Measurements from ENCODE around the gene MMP10. TPM values are rescaled to one million over a fixed set of nuclear protein-coding genes. Genes with fewer than 3 reads are reported as not detected.

MMP10 gene
- total and polyA plus RNA-seq, 2 of the 8 experiments (the other 6 are each of a cell fraction or from before 2014, with no cell fraction given), result 0.03 to 0.17 TPM

DNA sequence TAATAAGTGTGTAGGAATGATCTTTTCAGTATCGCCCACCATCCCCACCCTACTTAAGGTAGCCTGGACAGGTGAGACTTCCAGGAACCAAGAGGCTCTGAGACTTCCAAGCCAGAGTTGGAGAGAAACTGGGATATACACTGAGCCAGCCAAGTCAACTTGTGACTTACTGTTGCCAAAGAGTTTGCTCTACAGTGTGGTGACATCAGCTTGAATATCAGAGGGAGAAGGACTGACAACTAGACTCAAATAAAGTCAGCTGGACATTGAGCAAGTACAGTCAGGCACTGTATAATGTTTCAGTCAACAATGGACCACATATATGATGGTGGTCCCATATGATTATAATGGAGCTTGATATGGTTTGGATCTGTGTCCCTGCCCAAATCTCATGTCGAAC is 1.2 kb upstream of the MMP10 start:
- no peaks in the 10 kb centered on the region for H3K79me2 ChIP-seq (ENCODE audit: control insufficient read depth in 1 of 2, insufficient read depth in 2 of 2, low read length in 2 of 2)
- H2BK15ac ChIP-seq (ENCODE audit: low read length), result no peak overlapping the region; the same call in 1 of the 2 replicates
- H3K79me1 ChIP-seq (ENCODE audit: low read depth, low read length), result no peaks in the 10 kb centered on the region
- no peak overlapping the region for H2AFZ ChIP-seq (ENCODE audit: low read length)
- no peak overlapping the region for H3K23ac ChIP-seq (ENCODE audit: insufficient read length)
- WGBS, 2 experiments (ENCODE audit: extremely low coverage in 1 of 2, insufficient coverage in 1 of 2, insufficient read length in 1 of 2, insufficient replicate concordance in 2 of 2, low coverage in 1 of 2, low lambda C conversion rate in 2 of 2, missing lambda C conversion rate in 1 of 2), result 84% methylated on average over 2 of the region's 2 CpGs; no CpG with 5 or more reads in 1 of the 2 experiments
- H3K4me2 ChIP-seq (ENCODE audit: insufficient read depth in 1 of 2, low read depth in 2 of 2, low read length in 2 of 2), result no peak overlapping the region
- ChIA-PET CTCF (ENCODE audit: partially characterized antibody) (interaction anchor here (1.1 to 7.0 kb wide), 11 partner anchors 9 to 254 kb away, joined by 3 to 57 read pairs (median 7); partner anchors contain the start of gene MMP1), POLR2A (ENCODE audit: partially characterized antibody) (no interaction called here)
- H3K14ac ChIP-seq (ENCODE audit: insufficient read length), result no peak overlapping the region
- no peak overlapping the region for H3K4ac ChIP-seq (replicated peaks; ENCODE audit: insufficient read length, low read depth, low read length)
- no peaks in the 10 kb centered on the region for H3K36me3 ChIP-seq (ENCODE audit: control insufficient read depth in 2 of 4, insufficient read depth in 4 of 4, low read length in 3 of 4)
- H3K9me3 ChIP-seq (ENCODE audit: insufficient read depth in 2 of 2, low read depth in 1 of 2, low read length in 1 of 2), result no peaks in the 10 kb centered on the region
- H2BK120ac ChIP-seq (replicated peaks; ENCODE audit: low read depth, low read length), result no peak overlapping the region
- no peak overlapping the region for H4K5ac ChIP-seq (ENCODE audit: insufficient read length, low read depth, low read length)
- H2BK20ac ChIP-seq (ENCODE audit: low read length), result no peak overlapping the region
- DNase-seq (ENCODE audit: low read depth in 1 of 2, low spot score in 2 of 2) (no peak), FAIRE-seq (no peak)
- no peak overlapping the region for H2BK5ac ChIP-seq (ENCODE audit: low read depth, low read length)
- no peak overlapping the region for H3K56ac ChIP-seq (replicated peaks; ENCODE audit: insufficient read length, low read depth, low read length)
- no peaks in the 10 kb centered on the region for H3K23me2 ChIP-seq (ENCODE audit: low read depth, low read length)
- H3K4me1 ChIP-seq (replicated peaks in 1 of 4; ENCODE audit: control insufficient read depth in 3 of 4, insufficient read depth in 4 of 4, low read length in 3 of 4), result peaks cover 0 to 3% (median under 1%) of the 10 kb centered on the region in 4 experiments; a peak in 2 of 7 replicates
- H3K9ac ChIP-seq (replicated peaks in 1 of 4; ENCODE audit: extremely low read depth in 1 of 4, low read depth in 3 of 4, low read length in 3 of 4), result no peak overlapping the region
- no peaks in the 10 kb centered on the region for H4K20me1 ChIP-seq (replicated peaks in 1 of 2; ENCODE audit: control insufficient read depth in 1 of 2, insufficient read depth in 2 of 2, low read length in 2 of 2)
- no peak overlapping the region for H4K91ac ChIP-seq (replicated peaks; ENCODE audit: insufficient read length, low read length)
- H3K4me3 ChIP-seq (ENCODE audit: extremely low read depth in 1 of 4, insufficient read depth in 2 of 4, low read depth in 3 of 4, low read length in 4 of 4), result no peak overlapping the region
- no peak overlapping the region for H4K8ac ChIP-seq (ENCODE audit: extremely low read depth, insufficient read depth, low read length)
- no peak overlapping the region for H2AK5ac ChIP-seq (ENCODE audit: low read depth, low read length)
- H2BK12ac ChIP-seq (ENCODE audit: low read depth, low read length), result no peak overlapping the region; the same call in 1 of the 2 replicates
- TF ChIP-seq POU5F1 (IDR thresholded peaks at IDR 0.05; ENCODE audit: low read depth, low read length) (no peak), CHD1 (IDR thresholded peaks at IDR 0.05; ENCODE audit: low read depth, low read length) (no peak), YY1 (IDR thresholded peaks at IDR 0.05; ENCODE audit: low read depth, low read length) (no peak), POLR2AphosphoS5 (IDR thresholded peaks at IDR 0.05; ENCODE audit: low read depth, low read length) (no peak), CTBP2 (IDR thresholded peaks at IDR 0.05; ENCODE audit: borderline replicate concordance, insufficient read depth, insufficient read length, low read length) (no peak), SIRT6 (IDR thresholded peaks at IDR 0.05; ENCODE audit: low read length) (no peak), BCL11A (IDR thresholded peaks at IDR 0.05; ENCODE audit: low read depth in 2 of 2, low read length in 2 of 2) (no peak)
- no peak overlapping the region for H3K18ac ChIP-seq (ENCODE audit: extremely low read depth, low read length)
- no peak overlapping the region for H3K27ac ChIP-seq (ENCODE audit: low read depth, low read length)
- H3K27me3 ChIP-seq (replicated peaks in 1 of 4; ENCODE audit: control insufficient read depth in 3 of 4, extremely low read depth in 1 of 4, insufficient read depth in 3 of 4, low read length in 3 of 4), result no peaks in the 10 kb centered on the region
